ENCODE measurements around the gene CLCN1.

CLCN1 gene

DNA sequence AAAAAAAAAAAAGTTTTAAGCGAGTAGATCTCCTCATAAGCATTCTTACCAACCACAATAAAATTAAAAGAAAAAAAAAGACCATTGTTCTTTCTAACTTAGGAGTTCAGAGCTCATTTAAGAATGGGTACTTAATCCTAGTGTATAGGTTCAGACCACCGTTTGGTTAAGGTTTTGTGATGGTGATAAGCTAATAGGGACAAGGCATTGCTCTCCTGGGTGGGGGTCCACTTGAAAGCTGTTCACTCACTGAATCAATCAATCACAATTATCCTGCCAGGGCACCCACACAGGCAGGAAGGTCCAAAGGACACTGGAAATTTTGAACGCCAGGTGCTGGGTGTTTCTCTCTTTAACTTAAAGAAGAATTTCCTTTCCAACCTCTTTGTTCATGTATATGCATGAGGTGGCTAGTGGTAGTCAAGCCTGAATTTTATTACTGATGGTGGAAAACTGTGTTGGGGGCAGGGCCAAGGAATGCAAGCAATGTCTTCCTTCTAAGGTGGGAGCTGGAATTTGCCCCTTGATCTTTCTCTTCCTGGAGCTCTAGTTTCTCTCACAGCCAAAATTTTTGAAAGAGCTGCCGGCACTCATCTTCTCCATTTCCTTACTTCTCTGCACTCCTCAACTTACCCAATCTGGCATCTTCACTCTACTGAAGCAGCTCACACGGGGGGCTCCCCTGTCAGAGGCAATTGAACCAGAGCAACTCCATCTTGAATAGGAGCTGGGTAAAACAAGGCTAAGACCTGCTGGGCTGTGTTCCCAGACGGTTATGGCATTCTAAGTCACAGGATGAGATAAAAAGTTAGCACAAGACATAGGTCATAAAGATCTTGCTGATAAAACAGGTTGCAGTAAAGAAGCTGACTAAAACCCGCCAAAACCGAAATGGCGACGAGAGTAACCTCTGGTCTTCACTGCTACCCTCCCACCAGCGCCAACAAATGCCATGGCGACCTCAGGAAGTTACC is 54.1 kb downstream of the CLCN1 start:
- DNase-seq, result no peak

DNA sequence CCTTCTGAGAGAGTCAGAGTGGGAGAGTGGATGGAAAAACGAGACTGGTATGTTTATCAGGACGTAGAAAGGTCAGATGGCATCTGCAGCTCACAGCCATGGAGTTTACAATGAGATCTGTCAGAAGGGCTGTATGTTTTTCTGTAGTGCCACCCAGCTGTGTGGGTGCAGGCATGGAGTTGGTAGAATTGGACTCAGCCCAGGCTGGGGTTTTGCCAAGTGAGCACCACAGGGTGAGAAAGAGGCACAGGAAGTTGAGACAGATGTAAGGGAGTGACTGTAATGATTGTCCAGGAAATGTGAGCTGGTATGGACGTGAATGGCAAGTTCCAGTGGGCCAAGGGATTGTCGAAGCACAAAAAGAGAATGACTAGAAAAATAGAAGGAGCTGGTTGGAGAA is 56.2 kb downstream of the CLCN1 start:
- peak; percentile 54 for DNase-seq

DNA sequence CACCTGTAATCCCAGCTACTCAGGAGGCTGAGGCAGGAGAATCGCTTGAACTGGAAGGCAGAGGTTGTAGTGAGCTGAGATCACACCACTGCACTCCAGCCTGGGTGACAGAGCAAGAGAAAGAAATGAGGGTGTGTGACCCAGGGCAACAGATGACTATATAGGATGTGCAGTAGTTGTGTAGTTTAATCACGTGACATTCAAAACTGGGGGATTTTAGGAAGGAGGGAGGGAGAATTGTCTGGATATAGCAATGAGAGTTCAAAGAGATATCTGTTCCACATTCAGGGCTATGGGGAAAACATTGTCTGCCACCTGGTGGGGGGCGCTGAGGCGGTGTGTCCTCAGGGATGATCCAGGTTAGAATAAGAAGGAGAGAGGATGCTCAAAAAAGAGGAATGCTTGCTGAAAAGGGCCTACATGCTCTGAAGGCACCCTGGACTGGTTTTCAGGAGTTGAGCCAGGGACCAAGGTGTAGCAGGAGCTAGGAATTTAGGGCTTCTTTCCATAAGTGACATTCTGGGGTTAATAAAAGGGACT is 57.4 kb downstream of the CLCN1 start:
- DNase-seq, result no peak

DNA sequence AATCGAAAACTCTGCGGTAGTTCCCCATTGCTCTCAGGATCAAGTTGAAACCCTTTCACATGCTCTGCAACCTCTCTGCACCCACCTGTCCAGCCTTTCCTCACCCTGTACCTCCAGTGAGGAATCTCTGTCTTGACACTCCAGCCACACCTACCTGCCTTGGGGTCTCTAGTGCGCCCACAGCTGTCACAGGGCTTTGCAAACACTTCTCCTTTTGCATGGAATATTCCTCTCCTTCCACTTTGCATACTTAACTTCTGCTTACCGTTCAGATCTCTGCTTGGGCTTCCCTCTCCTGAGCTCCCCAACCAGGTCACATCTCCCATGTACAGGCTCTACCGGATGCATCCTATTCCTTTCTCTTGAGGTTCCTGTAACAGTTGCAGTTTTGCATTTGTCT is 58.6 kb downstream of the CLCN1 start:
- no peak for DNase-seq

DNA sequence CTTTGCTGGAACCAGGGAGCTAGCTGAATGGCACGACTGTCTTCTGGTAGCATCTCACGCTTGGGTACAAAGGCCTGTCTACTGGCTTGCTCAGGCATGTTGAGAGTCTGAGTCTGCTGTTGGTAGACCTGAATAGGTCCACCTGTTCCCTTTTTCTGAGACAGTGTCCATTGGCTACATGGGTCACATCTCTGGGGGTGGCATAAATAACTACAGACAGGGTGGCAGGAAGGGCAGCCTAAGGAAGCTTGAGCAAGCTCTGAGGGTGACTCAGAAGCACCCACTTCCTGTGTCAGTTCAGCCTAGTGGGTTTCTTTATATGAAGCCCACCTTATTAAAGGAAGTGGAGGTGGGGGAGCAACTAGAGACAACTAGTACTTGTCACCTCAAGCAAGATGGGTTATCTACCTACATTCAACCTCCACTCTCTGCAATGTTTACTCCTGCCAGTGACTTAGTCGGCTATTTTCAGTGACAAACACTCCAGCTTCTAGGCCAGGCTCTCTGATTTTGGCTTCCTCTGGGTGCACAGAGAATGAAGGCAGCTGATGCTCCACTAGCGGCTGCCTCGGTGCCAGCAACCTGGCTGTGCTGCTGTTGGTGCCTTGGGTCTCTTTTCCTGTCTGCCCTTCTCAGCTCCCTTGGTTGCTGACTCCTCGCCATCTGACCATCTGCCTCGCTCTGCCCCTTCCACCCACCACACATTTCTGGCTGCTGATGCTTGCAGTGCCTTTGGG is 59.6 kb downstream of the CLCN1 start:
- DNase-seq, result no peak

DNA sequence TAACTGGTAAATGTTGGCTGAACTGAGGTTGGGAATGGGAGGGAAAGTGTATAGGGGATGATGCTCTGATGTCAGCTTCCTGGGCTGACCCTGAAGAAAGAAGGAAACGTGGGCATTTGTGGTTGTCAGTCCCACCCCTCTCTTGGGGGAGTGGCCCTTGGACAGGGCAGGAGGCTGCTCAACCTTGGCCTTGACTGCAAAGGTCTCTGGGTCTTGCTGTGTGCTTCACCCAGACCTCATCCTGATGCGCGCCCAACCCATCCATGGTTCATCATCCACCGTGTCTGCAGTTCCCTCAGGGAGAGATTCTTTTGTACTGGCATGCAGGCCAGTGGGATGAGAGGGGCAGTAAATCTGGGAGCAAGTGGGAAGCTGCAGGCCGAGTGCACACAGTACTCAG is 60.5 kb downstream of the CLCN1 start:
- no peak for DNase-seq

DNA sequence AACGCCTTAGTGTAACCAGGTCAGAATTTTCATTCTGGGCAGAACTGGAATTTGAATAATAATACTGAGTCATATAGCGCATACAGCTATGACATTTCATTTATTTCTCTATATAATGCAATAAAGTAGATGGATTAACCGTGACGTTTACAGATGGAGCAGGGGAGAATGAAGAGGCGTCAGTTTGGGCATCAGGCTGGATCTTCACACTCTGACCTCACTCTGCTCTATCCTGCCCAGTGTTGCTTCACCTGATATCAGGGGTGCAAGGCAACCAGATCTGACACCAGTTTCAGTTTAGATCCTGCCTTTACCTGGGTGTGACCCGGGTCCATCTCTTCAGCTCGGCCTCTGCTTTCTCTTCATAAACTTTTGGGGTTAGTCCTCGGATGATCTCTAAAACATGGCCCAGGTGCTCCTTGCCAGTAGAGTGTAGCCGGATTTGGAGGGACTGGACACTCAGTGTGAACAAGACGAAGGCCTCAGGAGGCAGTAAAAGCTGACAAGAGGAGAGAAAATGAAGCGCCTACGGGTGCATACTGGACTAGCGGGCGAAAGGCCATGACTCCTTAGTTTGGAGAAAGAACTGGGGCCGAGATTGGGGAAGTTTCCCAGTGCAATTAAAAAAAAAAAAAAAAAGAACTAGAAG is 63.8 kb downstream of the CLCN1 start:
- DNase-seq, result no peak

DNA sequence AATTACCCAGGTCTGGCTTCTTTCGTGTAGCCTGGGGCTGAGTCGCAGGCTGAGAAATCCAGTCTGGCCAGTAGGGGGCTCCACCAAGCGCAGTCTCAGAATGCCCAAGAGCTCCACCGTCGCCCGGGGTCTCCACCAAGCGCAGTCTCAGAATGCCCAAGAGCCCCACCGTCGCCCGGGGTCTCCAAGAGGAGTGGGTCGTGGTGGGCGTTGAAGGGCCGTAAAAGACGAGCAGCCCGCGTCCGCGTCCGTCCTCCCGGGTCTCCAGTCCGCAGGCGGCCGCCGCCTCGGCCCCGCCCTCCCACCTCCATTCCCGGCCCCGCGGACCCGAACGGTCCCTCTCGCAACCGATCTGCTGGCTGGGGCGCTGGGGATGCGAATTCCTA is 64.3 kb downstream of the CLCN1 start:
- no peak for DNase-seq

DNA sequence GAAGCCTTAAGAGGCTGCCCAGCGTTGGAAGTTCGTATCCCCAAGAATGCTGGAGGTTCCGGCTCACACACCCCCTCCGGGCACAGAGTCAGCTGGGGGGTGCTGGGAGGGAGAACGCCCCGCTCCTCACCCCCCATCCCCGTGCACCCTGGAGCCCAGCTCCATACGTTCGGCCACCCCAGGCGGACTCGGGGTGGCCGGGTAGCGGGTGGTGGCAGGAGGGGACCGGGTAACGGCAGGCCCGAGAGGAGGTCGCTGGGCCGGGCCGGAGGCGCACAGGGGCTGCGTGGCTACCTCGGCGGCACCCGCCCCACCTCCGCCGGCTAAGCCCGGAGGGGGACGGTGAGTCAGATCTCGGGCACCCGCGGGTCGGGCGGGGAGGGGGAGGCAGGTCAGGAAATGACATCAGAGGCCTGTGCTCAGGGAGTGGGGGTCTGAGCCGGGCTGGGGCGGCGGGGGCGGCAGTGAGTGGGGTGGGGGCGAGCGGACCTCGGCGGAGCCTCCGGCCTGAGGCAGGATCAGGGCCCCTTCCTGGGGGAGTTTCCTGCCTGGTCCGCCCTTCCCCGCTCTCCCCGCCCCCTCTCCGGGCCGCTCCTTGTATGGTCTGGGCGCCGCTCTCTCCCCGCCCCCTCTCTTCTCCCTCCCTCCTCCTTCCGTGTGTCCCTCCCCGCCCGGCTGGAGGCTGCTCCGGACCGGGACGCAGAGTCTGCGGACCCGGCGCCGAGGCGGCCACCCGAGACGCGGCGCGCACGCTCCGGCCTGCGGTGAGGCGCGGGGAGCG is 64.9 kb downstream of the CLCN1 start, which contains the start of gene ZYX:
Gene ZYX, plus strand, starts transcription at position 700 of the 781 bp plus-strand sequence. CDS start 227 bp downstream, outside the sequence.
- DNase-seq, result peak; percentile 18

DNA sequence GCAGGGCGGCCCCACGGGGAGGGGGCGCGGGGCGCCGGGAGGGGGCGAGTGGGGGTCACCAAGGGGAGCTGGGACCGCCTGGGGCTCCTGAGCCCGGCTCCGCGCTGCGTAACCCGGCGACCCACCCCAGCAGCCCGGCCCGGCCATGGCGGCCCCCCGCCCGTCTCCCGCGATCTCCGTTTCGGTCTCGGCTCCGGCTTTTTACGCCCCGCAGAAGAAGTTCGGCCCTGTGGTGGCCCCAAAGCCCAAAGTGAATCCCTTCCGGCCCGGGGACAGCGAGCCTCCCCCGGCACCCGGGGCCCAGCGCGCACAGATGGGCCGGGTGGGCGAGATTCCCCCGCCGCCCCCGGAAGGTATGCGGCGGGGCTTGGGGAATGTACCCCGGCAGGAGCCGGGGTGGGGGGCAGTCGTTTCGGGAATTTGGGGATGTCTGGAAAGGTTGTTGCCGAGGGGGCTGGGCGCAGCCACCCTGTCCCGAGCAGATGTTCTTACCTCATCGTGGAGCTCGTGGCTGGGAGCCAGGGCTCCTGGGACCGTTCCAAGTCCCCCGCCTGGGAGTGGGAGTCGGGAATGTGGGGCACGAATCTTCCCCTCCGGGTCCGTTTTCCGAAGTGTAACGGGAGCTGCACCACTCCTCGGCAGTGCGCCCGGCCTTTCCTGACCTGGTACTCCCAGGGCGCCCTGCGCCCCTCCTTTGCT is 65.7 kb downstream of the CLCN1 start:
- no peak for DNase-seq

DNA sequence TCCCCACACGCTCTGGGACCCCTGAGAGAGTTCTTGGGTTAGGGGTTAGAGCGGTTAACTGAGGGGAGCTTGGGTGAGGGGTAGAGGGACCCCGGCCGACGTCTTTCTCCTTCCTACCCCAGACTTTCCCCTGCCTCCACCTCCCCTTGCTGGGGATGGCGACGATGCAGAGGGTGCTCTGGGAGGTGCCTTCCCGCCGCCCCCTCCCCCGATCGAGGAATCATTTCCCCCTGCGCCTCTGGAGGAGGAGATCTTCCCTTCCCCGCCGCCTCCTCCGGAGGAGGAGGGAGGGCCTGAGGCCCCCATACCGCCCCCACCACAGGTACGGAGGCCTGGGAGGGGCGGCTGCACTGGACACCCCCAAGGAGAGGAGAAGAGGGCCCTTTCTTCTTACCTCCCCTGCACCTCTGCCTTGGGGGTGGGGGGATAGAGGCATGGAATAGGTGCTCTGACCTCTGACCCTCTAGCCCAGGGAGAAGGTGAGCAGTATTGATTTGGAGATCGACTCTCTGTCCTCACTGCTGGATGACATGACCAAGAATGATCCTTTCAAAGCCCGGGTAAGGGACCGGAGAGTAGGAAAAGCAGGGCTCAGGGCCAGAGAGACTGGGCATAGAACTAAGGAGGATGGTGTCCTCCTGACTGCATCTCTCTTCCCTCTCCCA is 66.3 kb downstream of the CLCN1 start:
- no peak for DNase-seq

DNA sequence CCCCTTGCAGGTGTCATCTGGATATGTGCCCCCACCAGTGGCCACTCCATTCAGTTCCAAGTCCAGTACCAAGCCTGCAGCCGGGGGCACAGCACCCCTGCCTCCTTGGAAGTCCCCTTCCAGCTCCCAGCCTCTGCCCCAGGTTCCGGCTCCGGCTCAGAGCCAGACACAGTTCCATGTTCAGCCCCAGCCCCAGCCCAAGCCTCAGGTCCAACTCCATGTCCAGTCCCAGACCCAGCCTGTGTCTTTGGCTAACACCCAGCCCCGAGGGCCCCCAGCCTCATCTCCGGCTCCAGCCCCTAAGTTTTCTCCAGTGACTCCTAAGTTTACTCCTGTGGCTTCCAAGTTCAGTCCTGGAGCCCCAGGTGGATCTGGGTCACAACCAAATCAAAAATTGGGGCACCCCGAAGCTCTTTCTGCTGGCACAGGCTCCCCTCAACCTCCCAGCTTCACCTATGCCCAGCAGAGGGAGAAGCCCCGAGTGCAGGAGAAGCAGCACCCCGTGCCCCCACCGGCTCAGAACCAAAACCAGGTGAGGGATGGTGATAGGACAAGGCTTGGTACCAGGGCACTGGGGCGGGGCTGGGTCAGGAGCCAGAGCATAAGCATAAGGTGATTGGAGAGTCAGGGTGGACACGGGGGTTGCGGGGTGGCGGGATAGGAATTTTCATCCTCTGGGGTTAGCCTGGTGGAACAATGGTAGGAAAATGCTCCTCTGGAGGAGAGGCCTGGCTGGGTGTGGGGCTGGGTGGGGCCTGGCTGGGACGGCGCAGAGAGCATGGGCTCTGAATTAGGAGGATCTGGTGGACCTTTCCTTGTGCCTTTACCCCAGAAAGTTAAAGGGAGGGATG is 67.1 kb downstream of the CLCN1 start:
- no peak for DNase-seq

DNA sequence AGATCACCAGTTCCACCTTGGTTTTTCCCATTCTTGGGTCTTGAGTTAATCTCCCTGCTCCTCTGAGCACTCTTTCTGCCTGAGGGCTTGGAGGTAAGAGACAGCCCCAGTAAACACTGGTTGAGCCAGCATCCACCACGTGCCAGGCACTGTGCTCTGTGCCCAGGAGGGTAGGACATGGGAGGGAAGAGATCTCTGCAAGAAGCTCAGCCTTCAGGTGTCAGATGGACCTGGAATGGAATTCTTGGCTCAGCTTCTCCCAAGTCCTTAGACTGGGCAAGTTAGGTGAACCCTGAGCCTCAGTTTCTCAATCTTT is 67.7 kb downstream of the CLCN1 start:
- DNase-seq, result no peak

DNA sequence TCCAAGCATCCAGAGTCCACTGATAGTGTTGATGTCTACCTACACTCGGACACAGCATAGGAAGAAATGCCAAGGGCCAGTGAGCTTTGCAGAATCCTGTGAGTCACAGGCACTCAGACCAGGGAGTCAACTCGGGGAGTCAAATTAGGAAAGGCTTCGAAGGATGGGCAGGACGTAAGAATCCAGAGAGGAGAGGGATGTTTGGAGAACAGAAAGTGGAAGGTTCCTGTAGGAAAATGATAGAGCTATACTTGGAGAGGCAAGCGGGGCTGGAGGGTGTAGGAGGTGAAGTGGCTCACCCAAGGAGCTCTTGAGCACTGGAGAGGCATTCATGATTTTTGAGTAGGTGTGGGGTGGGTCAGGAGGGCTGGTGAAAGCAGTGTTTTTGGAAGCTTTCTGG is 68.2 kb downstream of the CLCN1 start:
- DNase-seq, result no peak

DNA sequence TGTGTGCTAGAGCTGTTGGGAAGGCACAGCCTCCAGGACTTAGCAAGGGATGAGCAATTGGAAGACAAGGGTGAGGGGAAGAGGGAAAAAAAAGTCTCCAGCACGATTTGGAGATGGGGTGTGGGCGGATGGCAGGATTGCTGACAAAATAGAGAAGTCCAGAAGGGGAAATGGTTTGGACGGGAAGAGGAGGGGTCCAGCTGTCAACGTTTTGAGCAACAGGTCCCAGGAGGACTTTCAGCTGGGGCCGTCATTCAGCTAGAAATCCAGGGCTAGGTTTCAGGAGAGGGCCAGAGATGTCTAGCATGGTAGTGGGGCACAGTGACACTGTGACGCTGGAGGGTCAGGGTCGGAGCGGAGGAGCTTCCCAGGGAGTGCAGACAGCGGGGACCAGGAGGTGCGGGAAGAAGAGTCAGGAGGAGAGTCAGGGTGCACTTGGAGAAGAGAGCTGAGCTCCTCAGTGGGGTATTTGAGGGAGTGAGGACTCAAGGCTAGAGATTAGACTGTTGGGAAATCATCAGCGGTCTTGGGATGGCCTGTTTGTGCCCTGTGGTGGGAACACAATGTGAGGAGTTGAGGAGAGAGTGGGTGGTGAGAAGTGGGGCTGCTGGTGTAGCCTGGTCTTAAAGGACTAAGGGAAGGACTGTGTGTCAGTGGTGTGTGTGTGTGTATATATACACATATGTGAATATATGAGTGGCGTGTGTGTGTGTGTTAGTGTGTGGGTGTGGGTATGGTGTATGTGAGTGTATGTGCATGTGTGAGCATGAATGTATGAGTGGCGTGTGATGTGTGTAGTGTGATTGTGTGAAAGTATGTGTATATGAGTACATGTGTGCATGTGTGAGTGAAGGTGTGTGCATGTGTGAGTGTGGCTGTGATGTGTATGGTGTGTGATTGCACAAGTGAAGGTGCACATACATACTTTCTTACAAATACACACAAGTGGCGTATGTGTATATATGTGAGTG is 69.0 kb downstream of the CLCN1 start:
- no peak for DNase-seq

DNA sequence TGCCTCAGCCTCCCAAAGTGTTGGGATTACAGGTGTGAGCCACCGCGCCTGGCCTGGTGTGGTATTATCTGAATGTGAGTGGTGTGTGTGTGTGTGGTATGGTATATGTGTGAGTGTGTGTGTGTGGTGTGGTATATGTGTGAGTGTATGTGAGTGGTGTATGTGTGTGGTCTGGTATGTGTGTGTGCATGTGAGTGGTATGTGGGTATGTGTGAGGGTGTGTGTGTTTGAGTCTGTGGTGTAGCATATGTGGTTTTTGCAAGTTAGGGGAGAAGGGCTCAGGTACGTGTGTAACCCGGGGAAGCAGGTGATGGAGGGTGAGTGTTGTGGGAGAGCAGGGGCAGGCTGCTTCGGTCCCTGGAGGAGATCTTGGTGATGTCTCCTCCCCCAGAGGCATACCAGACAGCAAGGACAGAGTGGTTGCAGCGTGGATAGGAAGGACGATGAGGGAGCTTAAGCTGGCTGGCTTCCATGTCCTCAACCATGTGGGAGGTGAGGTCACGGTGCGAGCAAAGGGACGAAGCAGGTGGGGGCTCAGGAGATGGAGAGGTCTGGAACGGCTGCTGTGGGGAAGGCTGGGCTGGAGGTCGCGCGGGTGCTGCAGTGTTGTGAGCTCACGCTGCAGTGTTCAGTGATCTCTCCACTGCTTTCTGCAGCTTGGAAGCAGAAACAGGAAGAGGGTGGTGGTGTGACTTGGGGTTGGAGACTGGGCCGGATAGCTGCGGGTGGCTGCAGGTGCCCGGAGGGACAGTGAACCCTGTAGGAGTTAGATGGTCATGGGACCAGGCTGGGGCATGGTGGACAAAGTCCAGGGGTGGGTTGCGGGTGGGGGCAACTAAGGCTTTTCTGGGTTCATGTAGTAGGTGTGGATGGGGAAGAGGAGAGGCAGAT is 70.2 kb downstream of the CLCN1 start:
- no peak for DNase-seq

DNA sequence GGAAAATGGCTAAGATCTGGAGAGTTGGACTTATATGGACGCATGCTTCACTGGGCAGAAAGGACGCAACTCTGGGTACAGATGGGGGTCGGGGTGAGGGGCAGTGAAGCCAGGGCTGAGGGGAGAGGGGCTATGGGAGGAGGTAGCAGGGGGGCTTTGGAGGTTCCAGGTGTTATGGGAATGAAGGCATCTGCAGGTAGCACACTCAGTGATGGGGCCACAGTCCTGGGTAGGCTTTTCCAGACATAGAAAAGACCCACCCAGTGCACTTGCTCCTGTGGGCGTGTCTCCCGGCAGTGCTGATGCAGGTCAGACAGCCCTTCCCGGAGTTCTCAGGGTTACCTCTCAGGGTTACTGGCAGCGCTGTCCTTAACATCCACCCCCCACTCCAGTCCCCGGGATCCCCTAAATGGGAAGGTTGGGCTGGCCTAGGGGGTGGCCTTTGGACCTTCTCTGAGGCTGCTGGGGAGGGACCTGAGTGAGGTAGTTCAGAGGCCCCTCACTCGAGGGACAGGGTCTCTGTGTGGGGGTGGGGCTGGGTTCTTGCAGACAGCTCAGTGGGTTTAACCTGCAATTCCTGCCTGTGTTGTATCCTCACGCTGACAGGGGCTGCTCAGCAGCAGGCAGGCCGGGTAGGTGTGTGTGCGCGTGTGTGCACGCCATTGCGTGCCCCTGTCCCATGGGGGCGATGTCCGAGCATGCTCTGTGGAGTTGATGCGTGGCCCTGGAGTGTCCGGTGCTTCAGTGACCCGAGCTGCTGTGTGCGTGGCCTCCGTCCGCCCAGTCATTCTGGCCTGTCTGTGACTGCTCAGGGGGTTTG is 71.5 kb downstream of the CLCN1 start:
- no peak for DNase-seq
